Panc1 (cell line): ENCODE data around the gene TSPYL1. TPM values are rescaled to one million over a fixed set of nuclear protein-coding genes. Genes with fewer than 3 reads are reported as not detected.

Experiments
- ATAC-seq: fragments of 200-7000 bp; cut with Tn5 transposase; 2 replicates; pipeline ENCODE4 v1.9.1; 2020; ENCODE audit warnings: mild to moderate bottlenecking, moderate library complexity
- BruUV-seq: library from RNA; stranded (reverse); fragments of 400-500 nt; replicated peaks from 2 replicates; lab custom pipeline; 2021; lab: Mats Ljungman, UMichigan
- CTCF ChIA-PET: fragments of 300-600 bp; sonication (Branson Sonifier 250); formaldehyde crosslinking; loops from one replicate; lab custom pipeline; 2022; ENCODE audit warnings: antibody characterized with exemption; lab: Charles Lee
- POLR2A ChIA-PET: fragments of 300-600 bp; sonication (Branson Sonifier 250); formaldehyde crosslinking; loops from one replicate; lab custom pipeline; 2022; ENCODE audit warnings: antibody characterized with exemption; lab: Charles Lee
- DNase-seq: peaks from one replicate; pipeline ENCODE4 v3.0.0-alpha.2; 2010; ENCODE audit warnings: low read depth, low spot score
- H3K27ac ChIP-seq: 2 replicates; pipeline ENCODE4 v1.5.1; 2011; ENCODE audit warnings: mild to moderate bottlenecking, low read length, inconsistent platforms
- H3K27me3 ChIP-seq: fragments of 200-500 bp; sonication (Bioruptor generic); 2 replicates; pipeline ENCODE4 v1.6.0; 2014; ENCODE audit warnings: low read length, inconsistent platforms; ENCODE audit not compliant: control insufficient read depth, insufficient read depth
- H3K36me3 ChIP-seq: fragments of 200-500 bp; sonication (Bioruptor generic); 2 replicates; pipeline ENCODE4 v1.5.1; 2014; ENCODE audit warnings: inconsistent platforms, mild to moderate bottlenecking, low read length, moderate library complexity; ENCODE audit not compliant: control insufficient read depth, insufficient read depth
- H3K4me1 ChIP-seq: 2 replicates; pipeline ENCODE4 v1.5.1; 2011; ENCODE audit warnings: inconsistent platforms, mild to moderate bottlenecking, low read length, moderate library complexity; ENCODE audit not compliant: control insufficient read depth, insufficient read depth
- H3K4me3 ChIP-seq, 2 experiments: 2 replicates each; pipeline ENCODE4 v1.5.1; 2011 to 2012; ENCODE audit warnings: low read depth in 2 of 2, low read length in 2 of 2, mild to moderate bottlenecking in 2 of 2, inconsistent platforms in 1 of 2, moderate library complexity in 1 of 2
- H3K9me3 ChIP-seq: fragments of 200-500 bp; sonication (Bioruptor generic); 2 replicates; pipeline ENCODE4 v1.5.1; 2014; ENCODE audit warnings: low read depth, mild to moderate bottlenecking, inconsistent platforms, low read length, moderate library complexity; ENCODE audit not compliant: control insufficient read depth, insufficient read depth
- POLR2AphosphoS5 ChIP-seq: IDR thresholded peaks from 2 replicates; pipeline ENCODE4 v1.6.1; 2012; ENCODE audit warnings: mild to moderate bottlenecking, low read depth, low read length, moderate library complexity
- SIN3A ChIP-seq: IDR thresholded peaks from 2 replicates; pipeline ENCODE4 v1.6.1; 2012; ENCODE audit warnings: low read depth, mild to moderate bottlenecking, low read length, moderate library complexity, borderline replicate concordance; ENCODE audit not compliant: insufficient read depth
- TCF7L2 ChIP-seq: IDR thresholded peaks from 2 replicates; pipeline ENCODE4 v1.6.1; 2011; ENCODE audit warnings: mild to moderate bottlenecking, low read depth, low read length, inconsistent platforms
- in situ Hi-C: cut with HindIII; loops from 2 replicates; pipeline ENCODE4 v1.10.0; 2016; ENCODE audit warnings: low sequenced_read_pairs, low pct_unique_long_range_greater_than_20kb
- intact Hi-C: fragments of 100-400 bp; cut with micrococcal nuclease; formaldehyde crosslinking; loops from one replicate; pipeline ENCODE4 v1.10.0; 2022; ENCODE audit not compliant: unreplicated experiment
- total RNA-seq: library from RNA; stranded (reverse); gene quantifications from one replicate; pipeline ENCODE4 v1.2.1, GENCODE V29; 2021; ENCODE audit not compliant: unreplicated experiment
- TF ChIP-seq, protein P1 (sequence below): fragments of 450-650 bp; IDR thresholded peaks from 2 replicates; pipeline ENCODE4 v1.5.1; 2017; ENCODE audit warnings: mild to moderate bottlenecking
- TF ChIP-seq, protein P2 (sequence below), 2 experiments: IDR thresholded peaks; 2 replicates each; pipeline ENCODE4 v1.6.1; 2011 to 2012; ENCODE audit warnings: low read depth in 2 of 2, control low read depth in 1 of 2, low read length in 1 of 2, mild to moderate bottlenecking in 1 of 2, moderate library complexity in 1 of 2; ENCODE audit not compliant: insufficient read depth in 1 of 2

The TSPYL1 gene
- total RNA-seq, 1 experiment from 2014 or later: 103 TPM

DNA sequence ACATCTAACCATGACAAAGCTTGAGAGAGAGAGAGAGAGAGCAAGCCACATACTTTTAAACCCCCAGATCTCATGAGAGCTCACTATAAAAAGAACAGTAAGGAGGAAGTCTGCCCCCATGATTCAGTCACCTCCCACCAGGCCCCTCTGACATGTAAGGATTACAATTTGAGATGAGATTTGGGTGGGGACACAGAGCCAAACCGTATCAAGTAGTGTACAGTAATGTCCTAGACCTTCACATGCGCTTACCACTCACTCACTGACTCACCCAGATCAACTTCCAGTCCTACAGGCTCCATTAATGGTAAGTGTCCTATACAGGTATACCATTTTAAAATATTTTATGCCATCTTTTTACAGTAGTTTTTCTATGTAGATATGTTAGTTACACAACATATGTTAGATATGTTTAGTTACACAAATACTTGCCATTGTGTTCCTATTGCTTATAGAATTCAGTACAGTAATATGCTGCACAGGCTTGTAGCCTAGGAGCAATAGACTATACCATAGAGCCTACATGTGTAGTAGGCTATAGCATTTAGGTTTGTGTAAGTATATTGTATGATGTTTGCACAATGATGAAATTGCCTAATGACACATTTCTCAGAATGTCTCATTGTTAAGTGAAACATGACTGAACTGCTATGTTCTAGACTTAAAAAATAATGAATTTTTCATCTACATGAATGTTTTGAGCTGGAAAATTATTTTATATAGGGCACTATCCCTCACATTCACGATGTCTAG is 11.7 kb downstream of the TSPYL1 start:
- BruUV-seq: no TSS peak
- Histone ChIP-seq H3K4me3 (no peak overlapping the region), H3K9me3 (no peaks in the 10 kb centered on the region), H3K36me3 (no peaks in the 10 kb centered on the region; the same call in 1 of the 2 replicates), H3K4me1 (no peaks in the 10 kb centered on the region), H3K27ac (no peak overlapping the region), H3K27me3 (no peaks in the 10 kb centered on the region)
- no peak for TF ChIP-seq TCF7L2
- TF ChIP-seq, protein P1, sequence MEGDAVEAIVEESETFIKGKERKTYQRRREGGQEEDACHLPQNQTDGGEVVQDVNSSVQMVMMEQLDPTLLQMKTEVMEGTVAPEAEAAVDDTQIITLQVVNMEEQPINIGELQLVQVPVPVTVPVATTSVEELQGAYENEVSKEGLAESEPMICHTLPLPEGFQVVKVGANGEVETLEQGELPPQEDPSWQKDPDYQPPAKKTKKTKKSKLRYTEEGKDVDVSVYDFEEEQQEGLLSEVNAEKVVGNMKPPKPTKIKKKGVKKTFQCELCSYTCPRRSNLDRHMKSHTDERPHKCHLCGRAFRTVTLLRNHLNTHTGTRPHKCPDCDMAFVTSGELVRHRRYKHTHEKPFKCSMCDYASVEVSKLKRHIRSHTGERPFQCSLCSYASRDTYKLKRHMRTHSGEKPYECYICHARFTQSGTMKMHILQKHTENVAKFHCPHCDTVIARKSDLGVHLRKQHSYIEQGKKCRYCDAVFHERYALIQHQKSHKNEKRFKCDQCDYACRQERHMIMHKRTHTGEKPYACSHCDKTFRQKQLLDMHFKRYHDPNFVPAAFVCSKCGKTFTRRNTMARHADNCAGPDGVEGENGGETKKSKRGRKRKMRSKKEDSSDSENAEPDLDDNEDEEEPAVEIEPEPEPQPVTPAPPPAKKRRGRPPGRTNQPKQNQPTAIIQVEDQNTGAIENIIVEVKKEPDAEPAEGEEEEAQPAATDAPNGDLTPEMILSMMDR: no peak
- no peak for TF ChIP-seq POLR2AphosphoS5
- TF ChIP-seq SIN3A: no peak
- TF ChIP-seq, protein P2, sequence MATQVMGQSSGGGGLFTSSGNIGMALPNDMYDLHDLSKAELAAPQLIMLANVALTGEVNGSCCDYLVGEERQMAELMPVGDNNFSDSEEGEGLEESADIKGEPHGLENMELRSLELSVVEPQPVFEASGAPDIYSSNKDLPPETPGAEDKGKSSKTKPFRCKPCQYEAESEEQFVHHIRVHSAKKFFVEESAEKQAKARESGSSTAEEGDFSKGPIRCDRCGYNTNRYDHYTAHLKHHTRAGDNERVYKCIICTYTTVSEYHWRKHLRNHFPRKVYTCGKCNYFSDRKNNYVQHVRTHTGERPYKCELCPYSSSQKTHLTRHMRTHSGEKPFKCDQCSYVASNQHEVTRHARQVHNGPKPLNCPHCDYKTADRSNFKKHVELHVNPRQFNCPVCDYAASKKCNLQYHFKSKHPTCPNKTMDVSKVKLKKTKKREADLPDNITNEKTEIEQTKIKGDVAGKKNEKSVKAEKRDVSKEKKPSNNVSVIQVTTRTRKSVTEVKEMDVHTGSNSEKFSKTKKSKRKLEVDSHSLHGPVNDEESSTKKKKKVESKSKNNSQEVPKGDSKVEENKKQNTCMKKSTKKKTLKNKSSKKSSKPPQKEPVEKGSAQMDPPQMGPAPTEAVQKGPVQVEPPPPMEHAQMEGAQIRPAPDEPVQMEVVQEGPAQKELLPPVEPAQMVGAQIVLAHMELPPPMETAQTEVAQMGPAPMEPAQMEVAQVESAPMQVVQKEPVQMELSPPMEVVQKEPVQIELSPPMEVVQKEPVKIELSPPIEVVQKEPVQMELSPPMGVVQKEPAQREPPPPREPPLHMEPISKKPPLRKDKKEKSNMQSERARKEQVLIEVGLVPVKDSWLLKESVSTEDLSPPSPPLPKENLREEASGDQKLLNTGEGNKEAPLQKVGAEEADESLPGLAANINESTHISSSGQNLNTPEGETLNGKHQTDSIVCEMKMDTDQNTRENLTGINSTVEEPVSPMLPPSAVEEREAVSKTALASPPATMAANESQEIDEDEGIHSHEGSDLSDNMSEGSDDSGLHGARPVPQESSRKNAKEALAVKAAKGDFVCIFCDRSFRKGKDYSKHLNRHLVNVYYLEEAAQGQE (IDR thresholded peaks at IDR 0.05; ENCODE audit: insufficient read depth in 1 of 2, low read depth in 2 of 2, low read length in 1 of 2): no peak
- intact Hi-C loops: no loop called here
- ChIA-PET CTCF (interaction anchor here (0.7 to 1.9 kb wide), 10 partner anchors 8 to 295 kb away, joined by 3 to 9 read pairs (median 4); partner anchors contain the start of gene TSPYL1), POLR2A (no interaction called here)
- DNase-seq (no peak), ATAC-seq (peak; percentile 39)
- in situ Hi-C loops: no loop called here

DNA sequence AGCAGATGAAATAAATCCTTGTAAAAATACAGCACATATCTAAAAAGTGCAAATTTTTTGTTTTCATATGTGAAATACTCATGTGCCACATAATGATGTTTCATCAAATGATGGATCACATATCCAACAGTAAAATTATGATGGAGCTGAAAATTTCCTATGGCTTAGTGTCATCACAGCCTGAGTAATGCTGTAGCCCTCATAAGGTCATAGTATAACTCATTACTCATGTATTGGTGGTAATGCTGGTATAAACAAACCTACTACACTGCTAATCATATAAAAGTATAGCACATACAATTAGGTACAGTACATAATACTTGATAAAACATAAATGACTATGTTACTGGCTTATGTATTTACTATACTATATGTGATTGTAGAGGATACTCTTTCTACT is 12.9 kb downstream of the TSPYL1 start:
- Histone ChIP-seq H3K27me3 (no peaks in the 10 kb centered on the region), H3K27ac (no peak overlapping the region), H3K9me3 (no peaks in the 10 kb centered on the region), H3K4me3 (no peak overlapping the region), H3K36me3 (no peaks in the 10 kb centered on the region), H3K4me1 (no peaks in the 10 kb centered on the region)
- intact Hi-C loops (no loop called here), in situ Hi-C loops (no loop called here)
- CTCF ChIA-PET: no interaction called here
- POLR2A ChIA-PET: interaction anchor here (1.5 kb wide), 1 partner anchor 13 kb away, joined by 3 read pairs; the partner anchor contains the start of gene TSPYL1
- no TSS peak for BruUV-seq
- DNase-seq: no peak
- TF ChIP-seq, protein P2 (IDR thresholded peaks at IDR 0.05; ENCODE audit: insufficient read depth in 1 of 2, low read depth in 2 of 2, low read length in 1 of 2): no peak
- no peak for TF ChIP-seq POLR2AphosphoS5
- no peak for ATAC-seq
